ENCODE data around the gene ADIPOQ.

DNA sequence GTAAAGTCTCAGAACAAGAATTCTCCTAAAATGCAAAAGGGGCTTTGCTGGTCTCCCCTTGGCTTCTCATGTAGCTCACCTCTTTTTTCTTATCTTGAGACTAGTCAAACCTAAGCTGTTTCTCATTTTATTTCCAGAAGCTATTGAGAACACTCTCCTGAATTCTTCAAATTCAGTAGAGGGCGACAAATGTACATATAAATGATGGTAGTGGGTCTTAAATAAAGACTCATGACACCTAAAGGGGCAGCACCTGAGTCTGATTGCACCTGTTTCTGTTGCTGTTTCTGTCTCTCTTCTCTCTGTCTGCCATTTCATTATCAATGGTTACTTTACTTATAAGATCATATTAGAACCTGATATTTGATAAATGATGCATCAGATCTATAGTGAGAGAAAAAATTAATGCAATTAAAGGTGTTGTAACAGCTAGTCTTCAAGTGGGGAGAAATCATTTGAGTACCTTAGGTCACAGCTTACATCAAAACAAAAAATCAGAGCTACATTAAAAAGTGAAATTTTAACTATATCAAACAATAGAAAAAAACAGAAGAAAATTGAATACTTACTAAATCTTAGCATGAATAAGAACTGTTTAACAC, 7.0 kb downstream of the ADIPOQ start:
- TF ChIP-seq TAF1 (IDR thresholded peaks at IDR 0.05; ENCODE audit: low read depth, low read length) (no peak), POLR2A (IDR thresholded peaks at IDR 0.05; ENCODE audit: low read depth, low read length) (no peak), POLR2AphosphoS5 (IDR thresholded peaks at IDR 0.05; ENCODE audit: low read depth, low read length) (no peak), SPI1 (IDR thresholded peaks at IDR 0.05; ENCODE audit: low read depth, low read length) (no peak)

All from GM12891 (cell line).